DMS 273 (cell line): Measurements from ENCODE around the gene NIPBL.
"Not testable (repeated sequence)": the region's sequence is repeated elsewhere in the genome, so short reads cannot be mapped to it uniquely, and the experiment has no call there.

Experiments used
- DNase-seq: peaks from one replicate; lab custom pipeline; 2025; ENCODE audit not compliant: unreplicated experiment; lab: John Stamatoyannopoulos, UW

Gene NIPBL

GRCh38 chr5:36876299-36876964, at the start of gene NIPBL:
Gene NIPBL (plus strand): TSS chr5:36876769. CDS start chr5:36953697, 76,928 bp downstream.
- DNase-seq = peak; percentile 98

GRCh38 chr5:36832274-36832673, 44.3 kb upstream of the NIPBL start:
- DNase-seq = no peak

GRCh38 chr5:36836831-36837230, 39.7 kb upstream of the NIPBL start:
- DNase-seq = no peak

GRCh38 chr5:36839489-36840476, 36.8 kb upstream of the NIPBL start:
- DNase-seq = peak; percentile 23

- no peak for DNase-seq
Observed at GRCh38 chr5:36841677-36842076, 34.9 kb upstream of the NIPBL start.

GRCh38 chr5:36842087-36842486, 34.5 kb upstream of the NIPBL start:
- DNase-seq = no peak

GRCh38 chr5:36844305-36844704, 32.3 kb upstream of the NIPBL start:
- DNase-seq = no peak

- not testable (repeated sequence) for DNase-seq
Observed at GRCh38 chr5:36848545-36848944, 28.0 kb upstream of the NIPBL start.

- DNase-seq = not testable (repeated sequence)
Observed at GRCh38 chr5:36852903-36853302, 23.7 kb upstream of the NIPBL start.

GRCh38 chr5:36854402-36855140, 22.0 kb upstream of the NIPBL start:
- DNase-seq = no peak

GRCh38 chr5:36855141-36855495, 21.5 kb upstream of the NIPBL start:
- DNase-seq = no peak

- DNase-seq = no peak
Observed at GRCh38 chr5:36861871-36862270, 14.7 kb upstream of the NIPBL start.

GRCh38 chr5:36870399-36871040, 6.0 kb upstream of the NIPBL start:
- peak; percentile 91 for DNase-seq

GRCh38 chr5:36874465-36874864, 2.1 kb upstream of the NIPBL start:
- peak; percentile 51 for DNase-seq

- DNase-seq = peak; percentile 82
Observed at GRCh38 chr5:36875051-36875789, 1.3 kb upstream of the NIPBL start.

GRCh38 chr5:36875790-36876298, 725 bp upstream of the NIPBL start:
- peak; percentile 92 for DNase-seq

GRCh38 chr5:36876965-36877666, 547 bp downstream of the NIPBL start:
- DNase-seq = peak; percentile 90

GRCh38 chr5:36877667-36878391, 1.3 kb downstream of the NIPBL start:
- peak; percentile 64 for DNase-seq
